Calu3 (cell line): ENCODE data around the gene AQP11. TPM values are rescaled to one million over a fixed set of nuclear protein-coding genes. Genes with fewer than 3 reads are reported as not detected.
"Not testable (repeated sequence)": the region's sequence is repeated elsewhere in the genome, so short reads cannot be mapped to it uniquely, and the experiment has no call there.

Experiments used
- BruUV-seq: library from RNA; stranded (reverse); fragments of 400-500 nt; replicated peaks from 2 replicates; lab custom pipeline; 2021; lab: Mats Ljungman, UMichigan
- CTCF ChIA-PET: fragments of 300-600 bp; sonication (Branson Sonifier 250); formaldehyde crosslinking; loops from one replicate; lab custom pipeline; 2022; ENCODE audit warnings: antibody characterized with exemption; lab: Charles Lee
- DNase-seq: peaks from one replicate; pipeline ENCODE4 v3.0.0; 2022
- H3K27ac Mint-ChIP-seq: one replicate; pipeline ENCODE4 v1.8.0; 2022; ENCODE audit warnings: mixed read lengths; ENCODE audit not compliant: unreplicated experiment
- H3K27me3 Mint-ChIP-seq: one replicate; pipeline ENCODE4 v1.8.0; 2022; ENCODE audit warnings: mixed read lengths; ENCODE audit not compliant: unreplicated experiment
- H3K36me3 Mint-ChIP-seq: one replicate; pipeline ENCODE4 v1.8.0; 2022; ENCODE audit warnings: mild to moderate bottlenecking, moderate library complexity, mixed read lengths; ENCODE audit not compliant: insufficient read depth, unreplicated experiment
- H3K4me1 Mint-ChIP-seq: one replicate; pipeline ENCODE4 v1.8.0; 2022; ENCODE audit warnings: mild to moderate bottlenecking, low read depth, mixed read lengths; ENCODE audit not compliant: unreplicated experiment
- H3K4me3 Mint-ChIP-seq: one replicate; pipeline ENCODE4 v1.8.0; 2022; ENCODE audit warnings: mild to moderate bottlenecking, low read depth, moderate library complexity, mixed read lengths; ENCODE audit not compliant: unreplicated experiment
- H3K9me3 Mint-ChIP-seq: one replicate; pipeline ENCODE4 v1.8.0; 2022; ENCODE audit warnings: low read depth, mixed read lengths; ENCODE audit not compliant: unreplicated experiment
- CTCF ChIP-seq: fragments of 200-600 bp; IDR thresholded peaks from one replicate; pipeline ENCODE4 v1.8.0; 2022; ENCODE audit warnings: antibody characterized with exemption; ENCODE audit not compliant: unreplicated experiment
- intact Hi-C: fragments of 100-400 bp; cut with micrococcal nuclease; formaldehyde crosslinking; loops from one replicate; pipeline ENCODE4 v1.10.0; 2022; ENCODE audit not compliant: unreplicated experiment
- total RNA-seq: library from RNA; stranded (reverse); gene quantifications from 2 replicates; pipeline ENCODE4 v1.2.3, GENCODE V29; 2022

Gene AQP11
- total RNA-seq, 1 experiment from 2014 or later: 1.4 TPM

GRCh38 chr11:77547863-77548551 lies 41.7 kb upstream of the AQP11 start:
- Mint-ChIP-seq H3K9me3 (no peaks in the 10 kb centered on the region), H3K27ac (peak overlapping the region; percentile 19), H3K4me3 (no peak overlapping the region), H3K27me3 (no peaks in the 10 kb centered on the region), H3K4me1 (peaks cover 11% of the 10 kb centered on the region), H3K36me3 (no peaks in the 10 kb centered on the region)
- CTCF ChIA-PET: interaction anchor here (0.6 to 1.9 kb wide), 15 partner anchors 9 to 421 kb away, joined by 3 to 13 read pairs (median 5); no protein-coding TSS in a partner anchor
- no TSS peak for BruUV-seq
- peak; percentile 44 for DNase-seq
- TF ChIP-seq CTCF: peak; percentile 36
- intact Hi-C loops: loop anchor here (1.0 to 10.0 kb wide), 4 partner anchors 71 to 356 kb away; no protein-coding TSS in a partner anchor

GRCh38 chr11:77548552-77549445 lies 41.0 kb upstream of the AQP11 start:
- no TSS peak for BruUV-seq
- peaks cover 11% of the 10 kb centered on the region for H3K4me1 Mint-ChIP-seq
- intact Hi-C loops: loop anchor here (1.0 to 10.0 kb wide), 4 partner anchors 71 to 356 kb away; no protein-coding TSS in a partner anchor
- H3K9me3 Mint-ChIP-seq: no peaks in the 10 kb centered on the region
- H3K27me3 Mint-ChIP-seq: no peaks in the 10 kb centered on the region
- no peak overlapping the region for H3K4me3 Mint-ChIP-seq
- no peak for DNase-seq
- peak overlapping the region; percentile 19 for H3K27ac Mint-ChIP-seq
- no peaks in the 10 kb centered on the region for H3K36me3 Mint-ChIP-seq
- TF ChIP-seq CTCF: no peak
- CTCF ChIA-PET: interaction anchor here (0.8 to 1.9 kb wide), 15 partner anchors 8 to 422 kb away, joined by 3 to 13 read pairs (median 5); no protein-coding TSS in a partner anchor

DNA sequence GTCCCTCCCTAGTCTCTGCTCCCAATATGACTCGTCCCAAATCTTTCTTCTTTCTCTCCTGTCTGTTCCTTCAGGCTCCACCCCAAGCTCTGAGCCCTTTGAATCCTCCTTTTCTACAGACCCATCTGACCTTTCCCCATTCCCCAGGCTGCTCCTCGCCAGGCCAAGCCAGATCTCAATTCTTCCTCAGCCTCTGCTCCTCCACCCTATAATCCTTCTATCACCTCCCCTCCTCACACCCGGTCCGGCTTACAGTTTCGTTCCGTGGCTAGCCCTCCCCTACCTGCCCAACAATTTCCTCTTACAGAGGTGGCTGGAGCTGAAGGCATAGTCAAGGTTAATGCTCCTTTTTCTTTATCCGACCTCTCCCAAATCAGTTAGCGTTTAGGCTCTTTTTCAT lies 38.3 kb upstream of the AQP11 start:
- H3K27ac Mint-ChIP-seq, H3K9me3 Mint-ChIP-seq, DNase-seq, BruUV-seq, H3K27me3 Mint-ChIP-seq, intact Hi-C loops, CTCF ChIA-PET, H3K36me3 Mint-ChIP-seq, H3K4me3 Mint-ChIP-seq: not testable (repeated sequence)
- H3K4me1 Mint-ChIP-seq: peaks cover 11% of the 10 kb centered on the region

DNA sequence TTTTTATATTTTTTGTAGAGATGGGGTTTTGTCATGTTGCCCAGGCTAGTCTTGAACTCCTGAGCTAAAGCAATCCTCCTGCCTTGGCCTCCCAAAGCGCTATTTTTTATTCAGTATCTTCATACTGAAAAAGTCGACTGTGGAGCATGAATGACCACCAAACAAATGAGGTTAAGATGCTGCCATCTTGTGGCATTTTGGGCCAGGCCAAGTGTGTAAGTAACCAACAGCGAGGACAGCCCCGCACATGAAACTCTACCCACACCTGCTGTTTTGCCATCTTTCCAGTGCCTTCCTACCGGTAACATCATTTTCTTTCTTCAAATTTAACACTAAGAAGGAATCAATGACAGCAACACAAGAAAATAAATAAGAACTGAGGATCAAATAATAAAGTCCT lies 32.2 kb upstream of the AQP11 start:
- peaks cover 21% of the 10 kb centered on the region for H3K4me1 Mint-ChIP-seq
- no peaks in the 10 kb centered on the region for H3K9me3 Mint-ChIP-seq
- intact Hi-C loops: loop anchor here (5.0 kb wide), 1 partner anchor 430 kb away; the partner anchor contains the start of gene MYO7A
- no peak overlapping the region for H3K4me3 Mint-ChIP-seq
- H3K36me3 Mint-ChIP-seq: no peaks in the 10 kb centered on the region
- no peaks in the 10 kb centered on the region for H3K27me3 Mint-ChIP-seq
- no peak for TF ChIP-seq CTCF
- CTCF ChIA-PET: interaction anchor here (0.9 to 1.2 kb wide), 2 partner anchors 9 to 362 kb away, joined by 3 read pairs; no protein-coding TSS in a partner anchor
- no peak overlapping the region for H3K27ac Mint-ChIP-seq
- BruUV-seq: no TSS peak
- peak; percentile 51 for DNase-seq
